Measurements from ENCODE around the gene WNT5B. TPM values are rescaled to one million over a fixed set of nuclear protein-coding genes. Genes with fewer than 3 reads are reported as not detected.
A peak's percentile ranks its signal among the peaks of the same experiment; 100 is the strongest.

WNT5B gene
- total RNA-seq, 4 donors from 2014 or later = 5.6 to 30.9 (median 12.7) TPM

- intact Hi-C loops (cut with DNase I) = no loop called here
- 30 to 45% methylated on average over 4 of the region's 4 CpGs for WGBS, 2 donors
- TF ChIP-seq POLR2A (IDR thresholded peaks at IDR 0.05) (no peak), CTCF (IDR thresholded peaks at IDR 0.05) (no peak)
- DNase-seq = no peak
- Histone ChIP-seq H3K27me3 (no peaks in the 10 kb centered on the region), H3K4me1 (peaks cover 13 to 57% (median 22%) of the 10 kb centered on the region in 3 donors), H3K36me3 (no peaks in the 10 kb centered on the region), H3K27ac (peak overlapping the region; percentile 4 to 82 (median 73)), H3K4me3 (peak overlapping the region in 3 of 4 donors; percentile 7 to 50 (median 32)), H3K9me3 (no peaks in the 10 kb centered on the region)
Measured at GRCh38 chr12:1619159-1619558, 9.9 kb upstream of the WNT5B start.

- no peak for TF ChIP-seq CTCF (IDR thresholded peaks at IDR 0.05)
- no peak for TF ChIP-seq POLR2A (IDR thresholded peaks at IDR 0.05)
- peaks cover 13 to 58% (median 22%) of the 10 kb centered on the region in 3 donors for H3K4me1 ChIP-seq
- 27 to 31% methylated on average over 8 of the region's 8 CpGs for WGBS, 2 donors
- H3K27me3 ChIP-seq = no peaks in the 10 kb centered on the region
- intact Hi-C loops (cut with DNase I) = no loop called here
- H3K9me3 ChIP-seq = no peaks in the 10 kb centered on the region
- H3K27ac ChIP-seq = peak overlapping the region; percentile 4 to 82 (median 73)
- H3K4me3 ChIP-seq = peak overlapping the region in 2 of 4 donors; percentile 7 to 50
- no peaks in the 10 kb centered on the region for H3K36me3 ChIP-seq
- no peak for DNase-seq
Measured at GRCh38 chr12:1619587-1619986, 9.4 kb upstream of the WNT5B start.

GRCh38 chr12:1620092-1620491 is 8.9 kb upstream of the WNT5B start:
- Histone ChIP-seq H3K4me3 (no peak overlapping the region), H3K36me3 (no peaks in the 10 kb centered on the region), H3K9me3 (no peaks in the 10 kb centered on the region), H3K27me3 (no peaks in the 10 kb centered on the region), H3K27ac (peak overlapping the region in 2 of 4 donors; percentile 72 to 82), H3K4me1 (peaks cover 13 to 60% (median 23%) of the 10 kb centered on the region in 3 donors)
- WGBS, 2 donors = 47 to 63% methylated on average over 1 of the region's 1 CpG
- intact Hi-C loops (cut with DNase I) = no loop called here
- DNase-seq = no peak
- TF ChIP-seq CTCF (IDR thresholded peaks at IDR 0.05) (no peak), POLR2A (IDR thresholded peaks at IDR 0.05) (no peak)

- DNase-seq = no peak
- H3K4me1 ChIP-seq = peaks cover 9 to 48% (median 18%) of the 10 kb centered on the region in 3 donors
- H3K36me3 ChIP-seq = no peaks in the 10 kb centered on the region
- no peak overlapping the region for H3K27ac ChIP-seq
- H3K27me3 ChIP-seq = no peaks in the 10 kb centered on the region
- no peaks in the 10 kb centered on the region for H3K9me3 ChIP-seq
- no peak overlapping the region for H3K4me3 ChIP-seq
- TF ChIP-seq CTCF (IDR thresholded peaks at IDR 0.05) (no peak), POLR2A (IDR thresholded peaks at IDR 0.05) (no peak)
- intact Hi-C loops (cut with DNase I) = no loop called here
- WGBS, 2 donors = 75 to 93% methylated on average over 3 of the region's 3 CpGs
Measured at GRCh38 chr12:1622406-1622805, 6.6 kb upstream of the WNT5B start.

- H3K9me3 ChIP-seq = no peaks in the 10 kb centered on the region
- peaks cover 13 to 78% (median 16%) of the 10 kb centered on the region in 3 donors for H3K4me1 ChIP-seq
- intact Hi-C loops (cut with DNase I) = loop anchor here (5.0 kb wide), 1 partner anchor 163 kb away; no protein-coding TSS in a partner anchor
- peak overlapping the region in 3 of 4 donors; percentile 59 to 82 (median 76) for H3K27ac ChIP-seq
- no peak for DNase-seq
- 18 to 28% methylated on average over 15 to 18 of the region's 32 CpGs for whole genome bisulfite sequencing, 2 donors
- H3K36me3 ChIP-seq = peaks cover 0 to 8% (median 0%) of the 10 kb centered on the region in 3 donors
- H3K4me3 ChIP-seq = peak overlapping the region; percentile 34 to 83 (median 52)
- H3K27me3 ChIP-seq = peaks cover 0 to 21% (median 0%) of the 10 kb centered on the region in 4 donors
- TF ChIP-seq CTCF (IDR thresholded peaks at IDR 0.05) (peak in 1 of 6 experiments; percentile 13), POLR2A (IDR thresholded peaks at IDR 0.05) (no peak)
Measured at GRCh38 chr12:1629338-1630132, 504 bp downstream of the WNT5B start.

Measured in esophagus squamous epithelium (tissue), 5 donors.